Measurements from ENCODE around the gene MMP10. TPM values are rescaled to one million over a fixed set of nuclear protein-coding genes. Genes with fewer than 3 reads are reported as not detected.

MMP10 gene
- total and polyA plus RNA-seq, 2 of the 8 experiments (the other 6 are each of a cell fraction or from before 2014, with no cell fraction given): 0.03 to 0.17 TPM

DNA sequence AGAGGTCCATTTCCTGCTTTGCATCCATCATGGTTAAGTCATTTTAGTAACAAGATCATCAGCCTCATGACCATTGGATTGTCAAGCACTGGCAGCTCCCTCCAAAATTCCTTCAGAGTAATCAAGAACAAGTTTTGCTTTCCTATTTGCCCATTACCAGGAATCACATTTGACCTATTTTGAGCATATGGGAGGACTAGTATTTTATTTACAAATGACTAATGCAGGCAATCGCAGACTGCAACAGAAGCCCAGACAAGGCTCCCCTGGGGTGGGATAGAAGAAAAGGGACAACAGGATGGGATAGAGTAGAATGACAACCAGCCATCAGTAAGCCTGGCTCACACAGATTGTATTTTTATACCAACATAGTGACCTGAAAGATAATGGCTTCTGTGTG lies 9.1 kb downstream of the MMP10 start:
- Histone ChIP-seq H3K27ac (ENCODE audit: low read depth, low read length) (no peak overlapping the region), H2BK120ac (replicated peaks; ENCODE audit: low read depth, low read length) (no peak overlapping the region), H3K9ac (replicated peaks in 1 of 4; ENCODE audit: extremely low read depth in 1 of 4, low read depth in 3 of 4, low read length in 3 of 4) (no peak overlapping the region), H2BK15ac (ENCODE audit: low read length) (no peak overlapping the region), H3K4me2 (ENCODE audit: insufficient read depth in 1 of 2, low read depth in 2 of 2, low read length in 2 of 2) (no peak overlapping the region), H3K4me1 (replicated peaks in 1 of 4; ENCODE audit: control insufficient read depth in 3 of 4, insufficient read depth in 4 of 4, low read length in 3 of 4) (no peaks in the 10 kb centered on the region), H2BK5ac (ENCODE audit: low read depth, low read length) (no peak overlapping the region), H3K23me2 (ENCODE audit: low read depth, low read length) (no peaks in the 10 kb centered on the region), H3K4me3 (ENCODE audit: extremely low read depth in 1 of 4, insufficient read depth in 2 of 4, low read depth in 3 of 4, low read length in 4 of 4) (no peak overlapping the region), H4K8ac (ENCODE audit: extremely low read depth, insufficient read depth, low read length) (no peak overlapping the region), H3K36me3 (ENCODE audit: control insufficient read depth in 2 of 4, insufficient read depth in 4 of 4, low read length in 3 of 4) (no peaks in the 10 kb centered on the region), H3K4ac (replicated peaks; ENCODE audit: insufficient read length, low read depth, low read length) (no peak overlapping the region), H3K18ac (ENCODE audit: extremely low read depth, low read length) (no peak overlapping the region), H3K23ac (ENCODE audit: insufficient read length) (no peak overlapping the region), H2BK20ac (ENCODE audit: low read length) (no peak overlapping the region), H3K27me3 (replicated peaks in 1 of 4; ENCODE audit: control insufficient read depth in 3 of 4, extremely low read depth in 1 of 4, insufficient read depth in 3 of 4, low read length in 3 of 4) (no peaks in the 10 kb centered on the region), H2BK12ac (ENCODE audit: low read depth, low read length) (no peak overlapping the region), H3K79me1 (ENCODE audit: low read depth, low read length) (no peaks in the 10 kb centered on the region), H4K20me1 (replicated peaks in 1 of 2; ENCODE audit: control insufficient read depth in 1 of 2, insufficient read depth in 2 of 2, low read length in 2 of 2) (no peaks in the 10 kb centered on the region), H2AFZ (ENCODE audit: low read length) (no peak overlapping the region), H3K56ac (replicated peaks; ENCODE audit: insufficient read length, low read depth, low read length) (no peak overlapping the region), H2AK5ac (ENCODE audit: low read depth, low read length) (no peak overlapping the region), H3K14ac (ENCODE audit: insufficient read length) (no peak overlapping the region), H4K5ac (ENCODE audit: insufficient read length, low read depth, low read length) (no peak overlapping the region), H4K91ac (replicated peaks; ENCODE audit: insufficient read length, low read length) (no peak overlapping the region), H3K9me3 (ENCODE audit: insufficient read depth in 2 of 2, low read depth in 1 of 2, low read length in 1 of 2) (no peaks in the 10 kb centered on the region), H3K79me2 (ENCODE audit: control insufficient read depth in 1 of 2, insufficient read depth in 2 of 2, low read length in 2 of 2) (no peaks in the 10 kb centered on the region)
- 87% methylated on average over 1 of the region's 1 CpG; no CpG with 5 or more reads in 1 of the 2 experiments for WGBS, 2 experiments (ENCODE audit: extremely low coverage in 1 of 2, insufficient coverage in 1 of 2, insufficient read length in 1 of 2, insufficient replicate concordance in 2 of 2, low coverage in 1 of 2, low lambda C conversion rate in 2 of 2, missing lambda C conversion rate in 1 of 2)
- POLR2A ChIA-PET (ENCODE audit: partially characterized antibody): no interaction called here
- DNase-seq (ENCODE audit: low read depth in 1 of 2, low spot score in 2 of 2) (no peak), FAIRE-seq (no peak)
- no peak for TF ChIP-seq SIRT6 (IDR thresholded peaks at IDR 0.05; ENCODE audit: low read length)
- no peak for TF ChIP-seq NRF1 (IDR thresholded peaks at IDR 0.05; ENCODE audit: low read depth, low read length)
- no peak for TF ChIP-seq PHF8 (conservative IDR thresholded peaks at IDR 0.05; ENCODE audit: low read depth, low read length)
- no peak for TF ChIP-seq KDM4A (IDR thresholded peaks at IDR 0.05; ENCODE audit: low read depth, low read length, severe bottlenecking)
- no peak for TF ChIP-seq CEBPB (IDR thresholded peaks at IDR 0.05; ENCODE audit: low read depth, low read length)
- CTCF ChIA-PET (ENCODE audit: partially characterized antibody): no interaction called here
